ENCODE measurements around the gene USP50. TPM values are rescaled to one million over a fixed set of nuclear protein-coding genes. Genes with fewer than 3 reads are reported as not detected.

Gene USP50
- total and polyA plus RNA-seq, 2 of the 13 experiments (the other 11 are each of a cell fraction or from before 2014, with no cell fraction given): 0.86 TPM; not detected in 1

- TF ChIP-seq SKIL (CRISPR knock-in tag; IDR thresholded peaks at IDR 0.05; ENCODE audit: borderline replicate concordance) (no peak), RBM22 (optimal IDR thresholded peaks at IDR 0.05; ENCODE audit: low read length) (no peak), DPF2 (CRISPR knock-in tag; IDR thresholded peaks at IDR 0.05; ENCODE audit: borderline replicate concordance, low read depth) (no peak)
Measured at GRCh38 chr15:50558012-50558411, 11.5 kb upstream of the USP50 start (continued).

GRCh38 chr15:50556642-50557371 lies 10.3 kb upstream of the USP50 start:
- CTCF ChIA-PET (ENCODE audit: low intra/inter-chr PET ratio, low total read pairs): no interaction called here
- DNase-seq (ENCODE audit: low spot score) (no peak), FAIRE-seq (no peak)

More at GRCh38 chr15:50556642-50557371, 10.3 kb upstream of the USP50 start:
- intact Hi-C loops (cut with micrococcal nuclease; ENCODE audit: unreplicated experiment) (no loop called here), in situ Hi-C loops (cut with HindIII; ENCODE audit: extremely low pct_ligation_motif_present, low pct_unique_long_range_greater_than_20kb) (no loop called here)
- Histone ChIP-seq H3K27ac (ENCODE audit: extremely low read length, insufficient read depth, low read length) (no peak overlapping the region), H2AFZ (ENCODE audit: low read length) (no peak overlapping the region), H3K36me3 (replicated peaks in 1 of 2; ENCODE audit: control insufficient read depth in 1 of 2, insufficient read depth in 2 of 2, low read length in 2 of 2) (peaks cover 3 to 4% of the 10 kb centered on the region in 2 experiments; a peak in 3 of 5 replicates), H3K9ac (ENCODE audit: insufficient read depth, low read depth, low read length) (no peak overlapping the region), H3K79me2 (ENCODE audit: insufficient read depth, low read length) (no peaks in the 10 kb centered on the region), H3K27me3 (ENCODE audit: control insufficient read depth in 1 of 2, insufficient read depth in 2 of 2, low read length in 2 of 2) (no peaks in the 10 kb centered on the region), H4K20me1 (ENCODE audit: insufficient read depth, low read length) (no peaks in the 10 kb centered on the region), H3K4me1 (ENCODE audit: insufficient read depth, low read length) (no peaks in the 10 kb centered on the region), H3K9me3 (ENCODE audit: low read length) (no peaks in the 10 kb centered on the region), H3K4me2 (ENCODE audit: low read depth, low read length) (no peak overlapping the region), H3K4me3 (replicated peaks in 1 of 3; ENCODE audit: insufficient read depth in 1 of 3, low read depth in 2 of 3, low read length in 3 of 3) (no peak overlapping the region)
- TF ChIP-seq ZBTB1 (CRISPR knock-in tag; IDR thresholded peaks at IDR 0.05; ENCODE audit: borderline replicate concordance): no peak
- TF ChIP-seq ZZZ3 (CRISPR knock-in tag; IDR thresholded peaks at IDR 0.05; ENCODE audit: borderline replicate concordance): no peak
- ATAC-seq: no peak
- WGBS (ENCODE audit: low lambda C conversion rate): 93% methylated on average over 2 of the region's 2 CpGs
- no TSS peak for BruUV-seq (replicated peaks)
- POLR2A ChIA-PET: no interaction called here
